Erythroblast (primary cell): ENCODE results near the gene TCF7L2.

Experiments
- DNase-seq, 2 experiments: peaks; one replicate each; lab custom pipeline; 2025; lab: John Stamatoyannopoulos, UW
- GATA1 ChIP-seq: IDR thresholded peaks from 2 replicates; pipeline ENCODE4 v1.6.1; 2011; ENCODE audit warnings: low read depth, mild to moderate bottlenecking, control low read depth, low read length, moderate library complexity
- POLR2A ChIP-seq: IDR thresholded peaks from 2 replicates; pipeline ENCODE4 v1.6.1; 2011; ENCODE audit warnings: mild to moderate bottlenecking, low read length

Gene TCF7L2

GRCh38 chr10:112984756-112985155 is 34.7 kb downstream of the TCF7L2 start:
- TF ChIP-seq POLR2A (no peak), GATA1 (no peak)

GRCh38 chr10:112985690-112986543 is 35.9 kb downstream of the TCF7L2 start:
- DNase-seq: no peak
- no peak for TF ChIP-seq GATA1
- TF ChIP-seq POLR2A: no peak

More at GRCh38 chr10:112984756-112985155, 34.7 kb downstream of the TCF7L2 start:
- DNase-seq: no peak

GRCh38 chr10:112986544-112987190 is 36.6 kb downstream of the TCF7L2 start:
- no peak for TF ChIP-seq GATA1
- TF ChIP-seq POLR2A: no peak
- DNase-seq: no peak

GRCh38 chr10:112988839-112989406 is 38.9 kb downstream of the TCF7L2 start:
- TF ChIP-seq POLR2A (no peak), GATA1 (no peak)
- no peak for DNase-seq

GRCh38 chr10:112989826-112990225 is 39.8 kb downstream of the TCF7L2 start:
- TF ChIP-seq GATA1: no peak
- TF ChIP-seq POLR2A: no peak
- no peak for DNase-seq

- no peak for DNase-seq
- no peak for TF ChIP-seq GATA1
Measured at GRCh38 chr10:112990271-112990670, 40.2 kb downstream of the TCF7L2 start.

- no peak for DNase-seq
Measured at GRCh38 chr10:112991888-112992491, 41.9 kb downstream of the TCF7L2 start.

GRCh38 chr10:112996462-112996861 is 46.4 kb downstream of the TCF7L2 start:
- no peak for DNase-seq
- no peak for TF ChIP-seq POLR2A
- no peak for TF ChIP-seq GATA1

More at GRCh38 chr10:112991888-112992491, 41.9 kb downstream of the TCF7L2 start:
- TF ChIP-seq POLR2A (no peak), GATA1 (no peak)

GRCh38 chr10:112999102-112999501 is 49.1 kb downstream of the TCF7L2 start:
- DNase-seq: no peak
- TF ChIP-seq POLR2A (no peak), GATA1 (no peak)

GRCh38 chr10:113000442-113000841 is 50.4 kb downstream of the TCF7L2 start:
- no peak for TF ChIP-seq POLR2A
- TF ChIP-seq GATA1: no peak
- no peak for DNase-seq

GRCh38 chr10:113000876-113001598 is 51.0 kb downstream of the TCF7L2 start:
- DNase-seq: no peak

GRCh38 chr10:113001599-113002448 is 51.8 kb downstream of the TCF7L2 start:
- no peak for DNase-seq

More at GRCh38 chr10:113000876-113001598, 51.0 kb downstream of the TCF7L2 start:
- TF ChIP-seq GATA1: no peak
- TF ChIP-seq POLR2A: no peak

More at GRCh38 chr10:113001599-113002448, 51.8 kb downstream of the TCF7L2 start:
- TF ChIP-seq POLR2A: no peak
